ENCODE measurements around the gene SUGCT. TPM values are rescaled to one million over a fixed set of nuclear protein-coding genes. Genes with fewer than 3 reads are reported as not detected.

Gene SUGCT
- total RNA-seq, 6 donors from 2014 or later, result 1.4 to 3.1 (median 1.7) TPM; not detected in 1

DNA sequence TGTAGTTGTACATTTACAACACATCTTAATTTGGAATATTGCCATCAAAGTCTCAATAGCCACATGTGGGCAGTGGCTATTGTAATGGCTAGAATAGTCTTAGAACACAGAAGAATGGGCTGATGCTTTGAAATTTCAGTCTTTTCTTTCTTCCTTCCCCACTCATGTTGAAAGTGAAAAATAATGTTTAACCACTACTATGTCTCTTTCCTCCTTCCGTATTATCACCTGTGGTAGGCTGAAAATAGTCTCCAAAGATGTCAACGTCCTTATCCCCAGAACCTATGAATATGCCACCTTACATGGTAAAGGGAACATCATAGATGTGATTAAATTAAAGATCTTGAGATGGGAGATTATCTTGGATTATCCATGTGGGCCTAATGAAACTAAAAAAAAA, 154.0 kb downstream of the SUGCT start:
- no peaks in the 10 kb centered on the region for H3K36me3 ChIP-seq
- ATAC-seq (ENCODE audit: low FRiP score in 2 of 2) (no peak), DNase-seq (no peak)
- no peaks in the 10 kb centered on the region for H3K27me3 ChIP-seq
- no peak for TF ChIP-seq POLR2AphosphoS5 (IDR thresholded peaks at IDR 0.05)
- TF ChIP-seq, protein P1, sequence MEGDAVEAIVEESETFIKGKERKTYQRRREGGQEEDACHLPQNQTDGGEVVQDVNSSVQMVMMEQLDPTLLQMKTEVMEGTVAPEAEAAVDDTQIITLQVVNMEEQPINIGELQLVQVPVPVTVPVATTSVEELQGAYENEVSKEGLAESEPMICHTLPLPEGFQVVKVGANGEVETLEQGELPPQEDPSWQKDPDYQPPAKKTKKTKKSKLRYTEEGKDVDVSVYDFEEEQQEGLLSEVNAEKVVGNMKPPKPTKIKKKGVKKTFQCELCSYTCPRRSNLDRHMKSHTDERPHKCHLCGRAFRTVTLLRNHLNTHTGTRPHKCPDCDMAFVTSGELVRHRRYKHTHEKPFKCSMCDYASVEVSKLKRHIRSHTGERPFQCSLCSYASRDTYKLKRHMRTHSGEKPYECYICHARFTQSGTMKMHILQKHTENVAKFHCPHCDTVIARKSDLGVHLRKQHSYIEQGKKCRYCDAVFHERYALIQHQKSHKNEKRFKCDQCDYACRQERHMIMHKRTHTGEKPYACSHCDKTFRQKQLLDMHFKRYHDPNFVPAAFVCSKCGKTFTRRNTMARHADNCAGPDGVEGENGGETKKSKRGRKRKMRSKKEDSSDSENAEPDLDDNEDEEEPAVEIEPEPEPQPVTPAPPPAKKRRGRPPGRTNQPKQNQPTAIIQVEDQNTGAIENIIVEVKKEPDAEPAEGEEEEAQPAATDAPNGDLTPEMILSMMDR (IDR thresholded peaks at IDR 0.05), result no peak
- TF ChIP-seq POLR2A (IDR thresholded peaks at IDR 0.05), result no peak
- no peak for TF ChIP-seq EP300 (IDR thresholded peaks at IDR 0.05)
- H3K4me1 ChIP-seq, result no peaks in the 10 kb centered on the region
- no peak overlapping the region for H3K4me3 ChIP-seq
- 72% methylated on average over 2 of the region's 2 CpGs for WGBS, 2 donors
- H3K9me3 ChIP-seq, result no peaks in the 10 kb centered on the region
- H3K27ac ChIP-seq, result no peak overlapping the region

- TF ChIP-seq, protein P1 (IDR thresholded peaks at IDR 0.05), result no peak
- no peak for TF ChIP-seq POLR2AphosphoS5 (IDR thresholded peaks at IDR 0.05)
- DNase-seq, result no peak
- 51 to 67% methylated on average over 1 of the region's 1 CpG for WGBS, 2 donors
Measured at GRCh38 chr7:40297741-40298311, 163.0 kb downstream of the SUGCT start.

DNA sequence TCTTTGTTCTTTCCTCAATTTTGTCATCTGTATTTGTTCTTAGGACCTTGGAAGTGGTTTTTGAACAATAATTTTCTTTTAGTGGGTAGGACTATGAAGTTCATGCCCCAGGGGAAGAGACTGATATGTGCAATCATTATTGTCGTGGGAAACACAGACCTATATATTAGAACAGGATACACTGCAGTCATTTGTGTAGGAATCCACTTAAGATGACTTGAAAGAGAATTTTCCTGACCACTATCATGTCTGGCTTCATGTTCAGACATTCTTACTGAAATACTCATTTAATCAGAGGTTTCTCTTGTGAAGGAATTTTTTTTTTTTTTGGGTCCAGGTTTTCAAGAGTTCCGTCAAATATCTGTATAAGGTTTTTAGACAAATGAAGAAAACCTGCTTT, 163.6 kb downstream of the SUGCT start:
- H3K4me3 ChIP-seq, result no peak overlapping the region
- H3K4me1 ChIP-seq, result no peaks in the 10 kb centered on the region
- WGBS, 2 donors, result 65 to 72% methylated on average over 2 of the region's 2 CpGs
- H3K9me3 ChIP-seq, result no peaks in the 10 kb centered on the region
- ATAC-seq (ENCODE audit: low FRiP score in 2 of 2) (no peak), DNase-seq (no peak)
- H3K27me3 ChIP-seq, result no peaks in the 10 kb centered on the region
- H3K27ac ChIP-seq, result no peak overlapping the region
- no peaks in the 10 kb centered on the region for H3K36me3 ChIP-seq
- TF ChIP-seq, protein P1 (IDR thresholded peaks at IDR 0.05), result no peak

More at GRCh38 chr7:40297741-40298311, 163.0 kb downstream of the SUGCT start:
- Histone ChIP-seq H3K9me3 (no peaks in the 10 kb centered on the region), H3K27ac (no peak overlapping the region), H3K27me3 (no peaks in the 10 kb centered on the region), H3K36me3 (no peaks in the 10 kb centered on the region), H3K4me3 (no peak overlapping the region), H3K4me1 (no peaks in the 10 kb centered on the region)
- no peak for ATAC-seq (ENCODE audit: low FRiP score in 2 of 2)

DNA sequence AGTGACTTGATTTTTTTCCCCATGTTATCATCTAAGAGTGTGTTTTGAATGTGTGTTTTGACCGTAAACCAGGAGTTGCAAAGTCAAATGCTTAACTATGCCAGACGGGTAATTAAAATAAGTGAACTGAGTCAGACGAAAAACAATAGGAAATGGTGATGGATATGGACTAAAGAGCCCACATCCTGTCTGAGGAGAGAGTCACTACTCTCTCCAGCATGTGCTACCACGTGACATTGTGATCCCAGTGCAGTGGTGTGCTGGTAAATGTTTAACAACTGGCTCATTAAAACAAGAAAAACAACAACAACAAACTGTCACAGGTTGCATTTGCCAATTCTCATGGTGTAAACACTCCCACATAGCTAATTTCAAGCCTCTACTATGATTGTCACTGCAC, 164.3 kb downstream of the SUGCT start:
- ATAC-seq (ENCODE audit: low FRiP score in 2 of 2), result no peak
- TF ChIP-seq POLR2AphosphoS5 (IDR thresholded peaks at IDR 0.05), result no peak
- TF ChIP-seq EP300 (IDR thresholded peaks at IDR 0.05), result no peak
- TF ChIP-seq, protein P1 (IDR thresholded peaks at IDR 0.05), result no peak
- no peak for TF ChIP-seq POLR2A (IDR thresholded peaks at IDR 0.05)
- no peaks in the 10 kb centered on the region for H3K4me1 ChIP-seq

GRCh38 chr7:40300146-40300670, 165.4 kb downstream of the SUGCT start:
- no peaks in the 10 kb centered on the region for H3K27me3 ChIP-seq
- TF ChIP-seq POLR2AphosphoS5 (IDR thresholded peaks at IDR 0.05) (no peak), EP300 (IDR thresholded peaks at IDR 0.05) (no peak), POLR2A (IDR thresholded peaks at IDR 0.05) (no peak)
- TF ChIP-seq, protein P1 (IDR thresholded peaks at IDR 0.05), result no peak
- no peak overlapping the region for H3K4me3 ChIP-seq
- H3K9me3 ChIP-seq, result no peaks in the 10 kb centered on the region
- no peak overlapping the region for H3K27ac ChIP-seq
- no peaks in the 10 kb centered on the region for H3K4me1 ChIP-seq
- H3K36me3 ChIP-seq, result no peaks in the 10 kb centered on the region
- 85 to 88% methylated on average over 3 of the region's 3 CpGs for WGBS, 2 donors
- ATAC-seq (ENCODE audit: low FRiP score in 2 of 2) (no peak), DNase-seq (no peak)

More for the DNA sequence above, 164.3 kb downstream of the SUGCT start:
- H3K27ac ChIP-seq, result no peak overlapping the region
- H3K36me3 ChIP-seq, result no peaks in the 10 kb centered on the region
- no peaks in the 10 kb centered on the region for H3K27me3 ChIP-seq
- H3K4me3 ChIP-seq, result no peak overlapping the region
- no peaks in the 10 kb centered on the region for H3K9me3 ChIP-seq
- WGBS, 2 donors, result 58 to 64% methylated on average over 4 of the region's 4 CpGs
- no peak for DNase-seq
